NCI-H1092 (cell line): ENCODE results near the gene SLC46A2.

Experiments used
- DNase-seq: peaks from one replicate; lab custom pipeline; 2025; lab: John Stamatoyannopoulos, UW

The SLC46A2 gene

GRCh38 chr9:112886351-112886750, 4.3 kb downstream of the SLC46A2 start:
- DNase-seq, result no peak

GRCh38 chr9:112885324-112885723, 5.4 kb downstream of the SLC46A2 start:
- DNase-seq, result no peak

GRCh38 chr9:112884721-112885120, 6.0 kb downstream of the SLC46A2 start:
- no peak for DNase-seq

GRCh38 chr9:112884101-112884500, 6.6 kb downstream of the SLC46A2 start:
- no peak for DNase-seq

GRCh38 chr9:112881331-112881730, 9.3 kb downstream of the SLC46A2 start:
- DNase-seq, result no peak

- DNase-seq, result no peak
Observed at GRCh38 chr9:112880650-112881049, 10.0 kb downstream of the SLC46A2 start.

GRCh38 chr9:112878752-112879151, 11.9 kb downstream of the SLC46A2 start:
- DNase-seq, result no peak

GRCh38 chr9:112873773-112874405, 16.8 kb downstream of the SLC46A2 start:
- DNase-seq, result no peak

GRCh38 chr9:112872019-112872418, 18.7 kb downstream of the SLC46A2 start:
- no peak for DNase-seq

- DNase-seq, result no peak
Observed at GRCh38 chr9:112870556-112870955, 20.1 kb downstream of the SLC46A2 start.

- DNase-seq, result no peak
Observed at GRCh38 chr9:112869917-112870316, 20.8 kb downstream of the SLC46A2 start.

GRCh38 chr9:112869041-112869529, 21.6 kb downstream of the SLC46A2 start:
- DNase-seq, result no peak

- no peak for DNase-seq
Observed at GRCh38 chr9:112868461-112868860, 22.2 kb downstream of the SLC46A2 start.

GRCh38 chr9:112867275-112867991, 23.2 kb downstream of the SLC46A2 start:
- DNase-seq, result no peak

- DNase-seq, result no peak
Observed at GRCh38 chr9:112866662-112867274, 23.9 kb downstream of the SLC46A2 start.

- no peak for DNase-seq
Observed at GRCh38 chr9:112864982-112865381, 25.7 kb downstream of the SLC46A2 start.

- no peak for DNase-seq
Observed at GRCh38 chr9:112864403-112864802, 26.3 kb downstream of the SLC46A2 start.

GRCh38 chr9:112863746-112864145, 26.9 kb downstream of the SLC46A2 start:
- DNase-seq, result no peak

- DNase-seq, result no peak
Observed at GRCh38 chr9:112863214-112863613, 27.5 kb downstream of the SLC46A2 start.

- no peak for DNase-seq
Observed at GRCh38 chr9:112861638-112862555, 28.8 kb downstream of the SLC46A2 start.

- DNase-seq, result no peak
Observed at GRCh38 chr9:112861155-112861554, 29.5 kb downstream of the SLC46A2 start.

GRCh38 chr9:112860451-112860850, 30.2 kb downstream of the SLC46A2 start:
- no peak for DNase-seq
